Astrocyte of the spinal cord (primary cell): ENCODE measurements around the gene ASB2.

Experiments
- DNase-seq: peaks from one replicate; pipeline ENCODE4 v3.0.0; 2011; ENCODE audit warnings: low read depth, low spot score
- H3K4me3 ChIP-seq: 2 replicates; pipeline ENCODE4 v1.5.1; 2011; ENCODE audit warnings: low read depth, mild to moderate bottlenecking, low read length, moderate library complexity
- in situ Hi-C: cut with HindIII; loops from 2 replicates; pipeline ENCODE4 v1.10.0; 2017; ENCODE audit warnings: low sequenced_read_pairs
- TF ChIP-seq, protein P1 (sequence below): IDR thresholded peaks from 2 replicates; pipeline ENCODE4 v1.5.1; 2012; ENCODE audit warnings: low read depth, mild to moderate bottlenecking, low read length, inconsistent platforms

Gene ASB2

DNA sequence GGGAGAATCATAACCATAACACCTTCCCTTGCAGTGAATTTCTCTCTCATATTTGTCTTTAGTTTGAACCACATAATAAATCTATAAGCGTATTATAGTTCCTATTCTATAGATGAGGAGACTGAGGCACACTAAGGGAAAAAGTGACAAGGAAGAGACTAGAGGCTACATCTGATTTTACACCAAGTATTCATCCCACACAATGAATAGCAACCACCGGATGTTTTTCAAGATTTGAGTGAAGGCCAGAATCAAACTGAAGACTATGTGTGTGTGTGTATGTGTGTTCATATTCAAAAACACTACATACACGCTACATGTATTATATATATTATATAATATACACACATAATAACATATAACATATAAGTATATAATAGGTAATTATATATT lies 4.7 kb downstream of the ASB2 start:
- DNase-seq, result no peak
- H3K4me3 ChIP-seq, result no peak overlapping the region
- in situ Hi-C loops, result no loop called here
- TF ChIP-seq, protein P1, sequence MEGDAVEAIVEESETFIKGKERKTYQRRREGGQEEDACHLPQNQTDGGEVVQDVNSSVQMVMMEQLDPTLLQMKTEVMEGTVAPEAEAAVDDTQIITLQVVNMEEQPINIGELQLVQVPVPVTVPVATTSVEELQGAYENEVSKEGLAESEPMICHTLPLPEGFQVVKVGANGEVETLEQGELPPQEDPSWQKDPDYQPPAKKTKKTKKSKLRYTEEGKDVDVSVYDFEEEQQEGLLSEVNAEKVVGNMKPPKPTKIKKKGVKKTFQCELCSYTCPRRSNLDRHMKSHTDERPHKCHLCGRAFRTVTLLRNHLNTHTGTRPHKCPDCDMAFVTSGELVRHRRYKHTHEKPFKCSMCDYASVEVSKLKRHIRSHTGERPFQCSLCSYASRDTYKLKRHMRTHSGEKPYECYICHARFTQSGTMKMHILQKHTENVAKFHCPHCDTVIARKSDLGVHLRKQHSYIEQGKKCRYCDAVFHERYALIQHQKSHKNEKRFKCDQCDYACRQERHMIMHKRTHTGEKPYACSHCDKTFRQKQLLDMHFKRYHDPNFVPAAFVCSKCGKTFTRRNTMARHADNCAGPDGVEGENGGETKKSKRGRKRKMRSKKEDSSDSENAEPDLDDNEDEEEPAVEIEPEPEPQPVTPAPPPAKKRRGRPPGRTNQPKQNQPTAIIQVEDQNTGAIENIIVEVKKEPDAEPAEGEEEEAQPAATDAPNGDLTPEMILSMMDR, result no peak

DNA sequence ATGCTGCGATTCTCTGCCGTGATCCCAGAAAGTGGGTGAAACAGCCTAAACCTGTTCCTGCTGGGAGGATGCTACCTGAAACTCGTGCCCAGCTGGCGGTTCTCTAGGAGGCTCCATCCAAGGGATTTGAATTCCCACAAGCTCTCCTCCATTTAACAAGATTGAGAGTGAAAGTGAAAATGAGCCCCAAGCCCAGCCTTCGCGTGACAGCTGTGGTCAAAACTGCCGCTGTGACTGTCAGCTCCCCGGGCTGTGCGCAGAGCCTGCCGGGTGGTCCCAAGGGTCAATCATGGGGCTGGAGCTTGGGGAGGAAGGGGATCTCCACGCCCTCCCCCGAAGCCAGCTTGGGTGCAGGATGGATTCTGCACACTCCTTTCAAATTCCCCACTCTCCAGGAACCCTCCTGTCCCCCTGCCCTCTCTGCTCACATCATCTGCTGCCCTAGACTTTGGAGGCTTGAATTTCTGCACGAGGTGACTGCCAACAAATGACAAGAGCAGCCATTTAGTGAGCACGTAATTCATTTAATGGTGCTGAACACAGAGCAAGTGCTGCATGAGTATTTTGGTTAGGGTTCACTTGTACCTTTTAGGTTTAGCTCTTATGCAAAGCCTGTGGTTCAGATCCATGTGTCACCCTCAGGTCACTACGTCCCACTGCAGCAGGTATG lies 5.3 kb downstream of the ASB2 start:
- TF ChIP-seq, protein P1, result no peak
- no peak for DNase-seq
- in situ Hi-C loops, result no loop called here
- H3K4me3 ChIP-seq, result no peak overlapping the region

DNA sequence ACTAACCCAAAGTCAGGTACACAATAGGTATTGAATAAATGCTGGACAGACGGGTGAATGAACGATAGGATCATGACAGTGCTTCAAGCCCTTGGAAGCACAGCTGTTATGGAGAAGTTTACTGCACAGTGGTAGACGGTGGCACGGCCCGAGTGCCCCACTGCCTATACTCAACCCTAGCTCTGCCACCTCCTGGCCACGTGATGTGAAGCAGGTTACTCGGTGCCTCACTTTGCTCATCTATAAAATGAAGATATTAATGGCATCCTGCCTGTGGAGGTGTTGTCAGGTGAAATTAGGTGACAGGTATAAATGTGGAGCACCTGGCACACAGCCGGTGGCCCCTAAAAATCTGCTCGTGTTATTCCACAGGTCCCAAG lies 5.8 kb downstream of the ASB2 start:
- DNase-seq, result no peak
- H3K4me3 ChIP-seq, result no peak overlapping the region
- TF ChIP-seq, protein P1, result peak; percentile 36
- in situ Hi-C loops, result no loop called here

DNA sequence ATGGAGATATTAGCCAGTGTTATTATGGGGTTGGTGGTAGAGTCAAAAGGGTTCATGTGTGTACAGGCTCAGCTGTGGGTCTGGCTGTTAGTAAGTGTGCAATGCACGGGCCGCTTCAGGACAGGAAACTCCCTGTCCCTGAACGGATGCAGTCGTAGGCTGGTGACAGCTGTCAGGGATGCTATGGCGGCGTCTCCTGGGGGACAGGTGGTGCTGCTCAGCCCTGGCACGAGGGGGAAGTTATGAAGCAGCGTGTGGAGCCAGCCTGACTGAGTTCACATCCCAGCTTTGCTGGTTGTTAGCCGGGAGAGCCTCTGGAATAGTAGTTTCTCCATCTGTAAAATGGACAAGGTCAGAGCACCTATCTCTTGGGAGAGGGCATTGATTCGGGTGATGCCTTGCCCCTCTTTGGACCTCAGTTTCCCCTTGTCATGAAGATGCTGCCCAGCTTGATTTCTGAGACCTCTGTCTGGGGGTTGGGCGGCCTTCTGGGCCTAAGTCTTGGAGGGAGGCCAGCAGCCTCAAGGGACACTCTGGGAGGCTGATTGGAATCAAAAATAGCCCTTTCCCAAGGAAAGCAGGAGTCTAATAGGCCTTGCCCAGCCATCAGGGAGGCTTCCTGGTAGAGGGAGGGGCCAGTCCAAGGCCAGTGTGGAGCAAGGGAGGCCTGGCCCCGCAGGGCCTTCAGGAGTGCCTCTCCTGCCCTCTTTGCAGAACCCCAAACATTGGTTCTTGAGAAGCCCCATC lies 7.1 kb downstream of the ASB2 start:
- no peak for DNase-seq
- H3K4me3 ChIP-seq, result no peak overlapping the region
- in situ Hi-C loops, result no loop called here
- TF ChIP-seq, protein P1, result no peak

DNA sequence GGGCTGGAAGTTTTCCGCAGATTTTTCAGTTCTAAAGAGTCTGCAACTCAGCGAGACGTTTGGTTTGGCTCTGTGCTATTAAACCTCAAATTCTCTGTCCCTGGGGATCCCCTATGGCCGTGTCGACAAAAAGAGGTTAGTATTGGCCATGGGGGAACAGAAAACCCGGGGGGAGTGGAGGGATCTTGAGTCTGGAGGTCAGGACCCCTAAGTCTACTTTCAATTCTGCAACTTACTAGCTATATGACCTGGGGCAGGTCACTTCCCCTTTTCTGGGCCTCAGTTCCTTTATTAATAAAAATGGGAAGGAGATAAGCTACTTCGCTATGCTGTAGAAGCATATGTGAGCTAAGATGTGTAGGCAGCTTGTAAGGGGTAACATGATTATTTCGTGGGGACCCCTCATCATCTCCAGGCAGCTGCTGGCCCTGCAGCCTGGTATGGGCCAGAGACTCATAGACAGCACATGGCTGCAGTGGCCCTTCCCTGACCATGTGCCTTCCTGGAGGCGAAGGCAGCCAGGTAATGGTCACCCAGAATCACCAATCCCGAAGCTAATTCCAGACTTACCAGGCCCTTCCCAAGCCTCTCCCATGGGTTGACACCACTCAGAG lies 8.6 kb downstream of the ASB2 start:
- no peak overlapping the region for H3K4me3 ChIP-seq
- TF ChIP-seq, protein P1, result no peak
- in situ Hi-C loops, result no loop called here
- no peak for DNase-seq

DNA sequence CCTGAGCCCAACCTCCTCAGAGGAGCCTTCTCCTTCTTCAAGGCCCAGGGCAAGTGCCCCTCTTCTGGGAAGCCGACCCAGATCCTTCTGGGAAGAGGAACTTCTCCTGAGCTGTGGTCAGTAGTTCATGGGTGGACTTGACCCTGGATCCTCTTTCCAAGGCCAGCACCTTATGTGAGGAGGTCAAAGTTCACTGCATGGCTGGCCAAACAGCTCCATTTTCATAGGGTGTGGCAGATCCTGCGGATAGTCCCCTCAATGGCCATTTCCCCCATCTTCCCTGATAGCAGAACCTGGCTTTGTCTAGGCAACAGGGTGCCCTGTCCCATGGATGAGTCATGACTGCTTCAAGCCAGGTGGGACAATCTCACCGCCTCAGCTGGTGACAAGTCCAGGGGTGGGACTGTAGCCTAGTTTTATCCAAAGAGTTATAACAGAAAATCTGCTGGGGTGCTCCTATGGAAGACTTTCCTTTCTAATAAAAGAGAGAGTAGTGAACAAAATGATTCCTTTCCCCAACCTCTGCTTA lies 10.4 kb downstream of the ASB2 start:
- DNase-seq, result no peak
- H3K4me3 ChIP-seq, result no peak overlapping the region
- in situ Hi-C loops, result no loop called here
- TF ChIP-seq, protein P1, result no peak
